Thymus (tissue), 11 donors: ENCODE measurements around the gene LRRC31. TPM values are rescaled to one million over a fixed set of nuclear protein-coding genes. Genes with fewer than 3 reads are reported as not detected.

ENCODE experiments used
- DNase-seq, 9 donors: peaks; one replicate each; pipeline ENCODE4 v3.0.0-alpha.2; 2013; ENCODE audit warnings: low spot score in 9 of 9, low read depth in 6 of 9, missing footprints in 1 of 9
- H3K27ac ChIP-seq, 2 donors: one replicate each; pipeline ENCODE4 v1.5.1; 2013; ENCODE audit warnings: control low read depth in 1 of 2, low read depth in 1 of 2, low read length in 1 of 2, mild to moderate bottlenecking in 1 of 2, moderate library complexity in 1 of 2
- H3K27me3 ChIP-seq, 2 donors: one replicate each; pipeline ENCODE4 v1.5.1; 2013; ENCODE audit warnings: low read length in 1 of 2; ENCODE audit not compliant: control insufficient read depth in 2 of 2, insufficient read depth in 1 of 2
- H3K36me3 ChIP-seq, 2 donors: one replicate each; pipeline ENCODE4 v1.5.1; 2013; ENCODE audit warnings: low read length in 1 of 2, mild to moderate bottlenecking in 1 of 2, moderate library complexity in 1 of 2; ENCODE audit not compliant: control insufficient read depth in 2 of 2, insufficient read depth in 2 of 2
- H3K4me1 ChIP-seq, 2 donors: one replicate each; pipeline ENCODE4 v1.5.1; 2013; ENCODE audit warnings: low read length in 2 of 2; ENCODE audit not compliant: control insufficient read depth in 2 of 2, insufficient read depth in 2 of 2
- H3K4me3 ChIP-seq, 2 donors: one replicate each; pipeline ENCODE4 v1.5.1; 2013; ENCODE audit warnings: low read length in 2 of 2, control low read depth in 1 of 2, mild to moderate bottlenecking in 1 of 2
- H3K9me3 ChIP-seq, 2 donors: one replicate each; pipeline ENCODE4 v1.5.1; 2013; ENCODE audit warnings: low read length in 1 of 2, mild to moderate bottlenecking in 1 of 2; ENCODE audit not compliant: control insufficient read depth in 2 of 2, insufficient read depth in 1 of 2
- WGBS: extraction: QIAGEN DNeasy Blood & Tissue Kit; methylation state at CpG from one replicate; pipeline ENCODE4 v1.1.7; 2013; 5-methylcytosine and 5-hydroxymethylcytosine counted together
- polyA plus RNA-seq: library from polyadenylated mRNA; stranded (reverse); fragments of 200-250 nt; gene quantifications from one replicate; pipeline ENCODE4 v1.2.3, GENCODE V29; 2013
- total RNA-seq: library from RNA; stranded (reverse); fragments of 120-200 nt; gene quantifications from one replicate; pipeline ENCODE4 v1.2.4, GENCODE V29; 2013
- donor health status: healthy.

The LRRC31 gene
- total and polyA plus RNA-seq, 2 donors = 0.07 to 0.09 TPM

GRCh38 chr3:169895072-169895471 lies 25.3 kb upstream of the LRRC31 start:
- H3K36me3 ChIP-seq = no peaks in the 10 kb centered on the region
- 79% methylated on average over 6 of the region's 6 CpGs for WGBS
- no peak overlapping the region for H3K4me3 ChIP-seq
- H3K4me1 ChIP-seq = no peaks in the 10 kb centered on the region
- no peaks in the 10 kb centered on the region for H3K9me3 ChIP-seq
- no peaks in the 10 kb centered on the region for H3K27me3 ChIP-seq
- no peak overlapping the region for H3K27ac ChIP-seq
- no peak for DNase-seq

- DNase-seq = no peak
- Histone ChIP-seq H3K9me3 (no peaks in the 10 kb centered on the region), H3K27ac (no peak overlapping the region), H3K4me1 (no peaks in the 10 kb centered on the region), H3K36me3 (no peaks in the 10 kb centered on the region), H3K27me3 (no peaks in the 10 kb centered on the region), H3K4me3 (no peak overlapping the region)
- WGBS = 78% methylated on average over 7 of the region's 7 CpGs
Observed at GRCh38 chr3:169894110-169894509, 24.4 kb upstream of the LRRC31 start.

GRCh38 chr3:169891886-169892285 lies 22.2 kb upstream of the LRRC31 start:
- Histone ChIP-seq H3K36me3 (no peaks in the 10 kb centered on the region), H3K9me3 (no peaks in the 10 kb centered on the region), H3K27me3 (no peaks in the 10 kb centered on the region), H3K4me1 (no peaks in the 10 kb centered on the region), H3K27ac (no peak overlapping the region), H3K4me3 (no peak overlapping the region)
- DNase-seq = no peak
- 94% methylated on average over 7 of the region's 7 CpGs for WGBS

GRCh38 chr3:169886671-169887070 lies 16.9 kb upstream of the LRRC31 start:
- no peak overlapping the region for H3K4me3 ChIP-seq
- no peaks in the 10 kb centered on the region for H3K4me1 ChIP-seq
- WGBS = 94% methylated on average over 5 of the region's 5 CpGs
- no peaks in the 10 kb centered on the region for H3K9me3 ChIP-seq
- H3K27ac ChIP-seq = no peak overlapping the region
- no peaks in the 10 kb centered on the region for H3K27me3 ChIP-seq
- no peaks in the 10 kb centered on the region for H3K36me3 ChIP-seq
- DNase-seq = no peak

GRCh38 chr3:169880576-169881250 lies 11.0 kb upstream of the LRRC31 start:
- Histone ChIP-seq H3K36me3 (no peaks in the 10 kb centered on the region), H3K4me1 (no peaks in the 10 kb centered on the region), H3K27ac (no peak overlapping the region), H3K27me3 (no peaks in the 10 kb centered on the region), H3K4me3 (no peak overlapping the region), H3K9me3 (peaks cover 0 to 3% of the 10 kb centered on the region in 2 donors)
- WGBS = 99% methylated on average over 4 of the region's 4 CpGs
- no peak for DNase-seq

GRCh38 chr3:169879845-169880575 lies 10.3 kb upstream of the LRRC31 start:
- H3K27me3 ChIP-seq = no peaks in the 10 kb centered on the region
- no peak for DNase-seq
- no peak overlapping the region for H3K27ac ChIP-seq
- peaks cover 0 to 3% of the 10 kb centered on the region in 2 donors for H3K9me3 ChIP-seq
- H3K36me3 ChIP-seq = no peaks in the 10 kb centered on the region
- no peak overlapping the region for H3K4me3 ChIP-seq
- H3K4me1 ChIP-seq = no peaks in the 10 kb centered on the region
- WGBS = 97% methylated on average over 3 of the region's 3 CpGs

- Histone ChIP-seq H3K36me3 (no peaks in the 10 kb centered on the region), H3K9me3 (peaks cover 0 to 3% of the 10 kb centered on the region in 2 donors), H3K4me1 (no peaks in the 10 kb centered on the region), H3K27me3 (no peaks in the 10 kb centered on the region), H3K4me3 (no peak overlapping the region), H3K27ac (no peak overlapping the region)
- no peak for DNase-seq
- 89% methylated on average over 8 of the region's 8 CpGs for WGBS
Observed at GRCh38 chr3:169879013-169879557, 9.3 kb upstream of the LRRC31 start.

GRCh38 chr3:169871129-169871886 lies 1.6 kb upstream of the LRRC31 start:
- H3K36me3 ChIP-seq = no peaks in the 10 kb centered on the region
- H3K4me1 ChIP-seq = peaks cover 0 to 8% of the 10 kb centered on the region in 2 donors
- H3K4me3 ChIP-seq = no peak overlapping the region
- H3K9me3 ChIP-seq = no peaks in the 10 kb centered on the region
- H3K27ac ChIP-seq = no peak overlapping the region
- no peaks in the 10 kb centered on the region for H3K27me3 ChIP-seq
- WGBS = 96% methylated on average over 2 of the region's 2 CpGs
- DNase-seq = peak in 6 of 9 donors; percentile 16 to 69 (median 30)

GRCh38 chr3:169868369-169868768 lies 1.4 kb downstream of the LRRC31 start:
- Histone ChIP-seq H3K4me1 (peaks cover 0 to 20% of the 10 kb centered on the region in 2 donors), H3K27ac (no peak overlapping the region), H3K9me3 (no peaks in the 10 kb centered on the region), H3K36me3 (no peaks in the 10 kb centered on the region), H3K4me3 (no peak overlapping the region), H3K27me3 (no peaks in the 10 kb centered on the region)
- 97% methylated on average over 2 of the region's 2 CpGs for WGBS
- DNase-seq = no peak
